Measurements from ENCODE around the gene ETV3L.

Gene ETV3L
- 0 to 0.09 (median 0) reads per million in 4 experiments for total RNA-seq

GRCh38 chr1:157099633-157100009, at the start of gene ETV3L:
TSS of gene ETV3L (minus strand) at chr1:157099808. CDS start at chr1:157099523, 285 bp downstream.
- DNase-seq = no peak

- DNase-seq = no peak
These were observed 48.5 kb upstream of the ETV3L start for GRCh38 chr1:157147906-157148700.

GRCh38 chr1:157147037-157147436, 47.4 kb upstream of the ETV3L start:
- DNase-seq = no peak

GRCh38 chr1:157146244-157146643, 46.6 kb upstream of the ETV3L start:
- no peak for DNase-seq

- no peak for DNase-seq
These were observed 45.5 kb upstream of the ETV3L start for GRCh38 chr1:157145076-157145475.

GRCh38 chr1:157144509-157144908, 44.9 kb upstream of the ETV3L start:
- DNase-seq = no peak

GRCh38 chr1:157142765-157143423, 43.3 kb upstream of the ETV3L start:
- DNase-seq = no peak

- no peak for DNase-seq
These were observed 42.6 kb upstream of the ETV3L start for GRCh38 chr1:157142201-157142600.

- DNase-seq = no peak
These were observed 41.7 kb upstream of the ETV3L start for GRCh38 chr1:157141212-157141855.

GRCh38 chr1:157140063-157140588, 40.5 kb upstream of the ETV3L start:
- DNase-seq = no peak

- no peak for DNase-seq
These were observed 39.6 kb upstream of the ETV3L start for GRCh38 chr1:157139052-157139715.

- DNase-seq = peak; percentile 78
These were observed 38.8 kb upstream of the ETV3L start, which contains the start of gene ETV3 for GRCh38 chr1:157138220-157139051. TSS of gene ETV3 (minus strand) at chr1:157138395. CDS start at chr1:157136352, 2,043 bp downstream.

- DNase-seq = no peak
These were observed 38.0 kb upstream of the ETV3L start for GRCh38 chr1:157137408-157138219.

GRCh38 chr1:157137046-157137407, 37.4 kb upstream of the ETV3L start:
- DNase-seq = no peak

- no peak for DNase-seq
These were observed 36.5 kb upstream of the ETV3L start for GRCh38 chr1:157136133-157136532.

GRCh38 chr1:157135646-157136045, 36.0 kb upstream of the ETV3L start:
- no peak for DNase-seq

- no peak for DNase-seq
These were observed 35.5 kb upstream of the ETV3L start for GRCh38 chr1:157135070-157135469.

- no peak for DNase-seq
These were observed 34.8 kb upstream of the ETV3L start for GRCh38 chr1:157134442-157134841.

GRCh38 chr1:157133426-157133825, 33.8 kb upstream of the ETV3L start:
- no peak for DNase-seq

- no peak for DNase-seq
These were observed 33.1 kb upstream of the ETV3L start for GRCh38 chr1:157132616-157133167.

GRCh38 chr1:157132111-157132510, 32.5 kb upstream of the ETV3L start:
- no peak for DNase-seq
